ENCODE measurements around the gene LRCOL1.

LRCOL1 gene

GRCh38 chr12:132641811-132642650, 31.6 kb upstream of the LRCOL1 start:
- H3K9me3 Mint-ChIP-seq (ENCODE audit: low read depth) = no peaks in the 10 kb centered on the region
- H3K27me3 Mint-ChIP-seq = no peaks in the 10 kb centered on the region
- H3K4me3 Mint-ChIP-seq = no peak overlapping the region
- H3K36me3 Mint-ChIP-seq = peaks cover 11% of the 10 kb centered on the region
- no peak overlapping the region for H3K27ac Mint-ChIP-seq
- no peaks in the 10 kb centered on the region for H3K4me1 Mint-ChIP-seq (ENCODE audit: low read depth)

- Mint-ChIP-seq H3K9me3 (ENCODE audit: low read depth) (no peaks in the 10 kb centered on the region), H3K27ac (no peak overlapping the region), H3K4me1 (ENCODE audit: low read depth) (no peaks in the 10 kb centered on the region), H3K4me3 (no peak overlapping the region), H3K36me3 (peaks cover 10% of the 10 kb centered on the region), H3K27me3 (no peaks in the 10 kb centered on the region)
Measured at GRCh38 chr12:132640936-132641335, 30.6 kb upstream of the LRCOL1 start.

- Mint-ChIP-seq H3K27me3 (no peaks in the 10 kb centered on the region), H3K4me1 (ENCODE audit: low read depth) (no peaks in the 10 kb centered on the region), H3K27ac (no peak overlapping the region), H3K9me3 (ENCODE audit: low read depth) (no peaks in the 10 kb centered on the region), H3K36me3 (peaks cover 11% of the 10 kb centered on the region), H3K4me3 (no peak overlapping the region)
Measured at GRCh38 chr12:132639956-132640520, 29.7 kb upstream of the LRCOL1 start.

GRCh38 chr12:132638541-132639408, 28.4 kb upstream of the LRCOL1 start:
- peaks cover 12% of the 10 kb centered on the region for H3K36me3 Mint-ChIP-seq

GRCh38 chr12:132637811-132638210, 27.4 kb upstream of the LRCOL1 start:
- H3K4me3 Mint-ChIP-seq = no peak overlapping the region
- no peaks in the 10 kb centered on the region for H3K9me3 Mint-ChIP-seq (ENCODE audit: low read depth)
- no peak overlapping the region for H3K27ac Mint-ChIP-seq
- H3K36me3 Mint-ChIP-seq = peaks cover 15% of the 10 kb centered on the region
- no peaks in the 10 kb centered on the region for H3K4me1 Mint-ChIP-seq (ENCODE audit: low read depth)
- H3K27me3 Mint-ChIP-seq = no peaks in the 10 kb centered on the region

More at GRCh38 chr12:132638541-132639408, 28.4 kb upstream of the LRCOL1 start:
- Mint-ChIP-seq H3K4me3 (no peak overlapping the region), H3K9me3 (ENCODE audit: low read depth) (no peaks in the 10 kb centered on the region), H3K27me3 (no peaks in the 10 kb centered on the region), H3K27ac (no peak overlapping the region), H3K4me1 (ENCODE audit: low read depth) (no peaks in the 10 kb centered on the region)

- Mint-ChIP-seq H3K36me3 (peaks cover 19% of the 10 kb centered on the region), H3K27ac (peak overlapping the region; percentile 16), H3K9me3 (ENCODE audit: low read depth) (no peaks in the 10 kb centered on the region), H3K4me3 (no peak overlapping the region), H3K4me1 (ENCODE audit: low read depth) (no peaks in the 10 kb centered on the region), H3K27me3 (no peaks in the 10 kb centered on the region)
Measured at GRCh38 chr12:132635076-132635955, 24.9 kb upstream of the LRCOL1 start.

- Mint-ChIP-seq H3K4me1 (ENCODE audit: low read depth) (no peaks in the 10 kb centered on the region), H3K4me3 (no peak overlapping the region), H3K27me3 (no peaks in the 10 kb centered on the region), H3K9me3 (ENCODE audit: low read depth) (no peaks in the 10 kb centered on the region), H3K36me3 (peaks cover 22% of the 10 kb centered on the region), H3K27ac (no peak overlapping the region)
Measured at GRCh38 chr12:132634411-132634990, 24.1 kb upstream of the LRCOL1 start.

- Mint-ChIP-seq H3K4me3 (no peak overlapping the region), H3K4me1 (ENCODE audit: low read depth) (no peaks in the 10 kb centered on the region), H3K27ac (no peak overlapping the region), H3K9me3 (ENCODE audit: low read depth) (no peaks in the 10 kb centered on the region), H3K27me3 (no peaks in the 10 kb centered on the region), H3K36me3 (peaks cover 22% of the 10 kb centered on the region)
Measured at GRCh38 chr12:132633901-132634300, 23.5 kb upstream of the LRCOL1 start.

- Mint-ChIP-seq H3K36me3 (peaks cover 22% of the 10 kb centered on the region), H3K27me3 (no peaks in the 10 kb centered on the region), H3K9me3 (ENCODE audit: low read depth) (no peaks in the 10 kb centered on the region), H3K4me1 (ENCODE audit: low read depth) (no peaks in the 10 kb centered on the region), H3K4me3 (no peak overlapping the region), H3K27ac (no peak overlapping the region)
Measured at GRCh38 chr12:132633398-132633797, 23.0 kb upstream of the LRCOL1 start.

GRCh38 chr12:132632521-132633228, 22.3 kb upstream of the LRCOL1 start:
- no peaks in the 10 kb centered on the region for H3K4me1 Mint-ChIP-seq (ENCODE audit: low read depth)
- H3K27me3 Mint-ChIP-seq = no peaks in the 10 kb centered on the region
- H3K36me3 Mint-ChIP-seq = peaks cover 22% of the 10 kb centered on the region
- no peaks in the 10 kb centered on the region for H3K9me3 Mint-ChIP-seq (ENCODE audit: low read depth)
- H3K27ac Mint-ChIP-seq = no peak overlapping the region
- no peak overlapping the region for H3K4me3 Mint-ChIP-seq

GRCh38 chr12:132631666-132632065, 21.3 kb upstream of the LRCOL1 start:
- H3K4me1 Mint-ChIP-seq (ENCODE audit: low read depth) = no peaks in the 10 kb centered on the region
- no peaks in the 10 kb centered on the region for H3K27me3 Mint-ChIP-seq
- peaks cover 16% of the 10 kb centered on the region for H3K36me3 Mint-ChIP-seq
- no peaks in the 10 kb centered on the region for H3K9me3 Mint-ChIP-seq (ENCODE audit: low read depth)
- no peak overlapping the region for H3K27ac Mint-ChIP-seq
- no peak overlapping the region for H3K4me3 Mint-ChIP-seq

- Mint-ChIP-seq H3K36me3 (peaks cover 16% of the 10 kb centered on the region), H3K4me3 (no peak overlapping the region), H3K4me1 (ENCODE audit: low read depth) (no peaks in the 10 kb centered on the region), H3K9me3 (ENCODE audit: low read depth) (no peaks in the 10 kb centered on the region), H3K27ac (no peak overlapping the region), H3K27me3 (no peaks in the 10 kb centered on the region)
Measured at GRCh38 chr12:132630672-132631071, 20.3 kb upstream of the LRCOL1 start.

GRCh38 chr12:132629330-132629729, 18.9 kb upstream of the LRCOL1 start:
- Mint-ChIP-seq H3K36me3 (peaks cover 16% of the 10 kb centered on the region), H3K27ac (no peak overlapping the region), H3K4me3 (no peak overlapping the region), H3K4me1 (ENCODE audit: low read depth) (no peaks in the 10 kb centered on the region), H3K9me3 (ENCODE audit: low read depth) (no peaks in the 10 kb centered on the region), H3K27me3 (no peaks in the 10 kb centered on the region)
